ENCODE results near the gene SIX1. TPM values are rescaled to one million over a fixed set of nuclear protein-coding genes. Genes with fewer than 3 reads are reported as not detected.

The SIX1 gene
- total and polyA plus RNA-seq, 2 experiments from 2014 or later: 0.12 to 0.46 TPM

DNA sequence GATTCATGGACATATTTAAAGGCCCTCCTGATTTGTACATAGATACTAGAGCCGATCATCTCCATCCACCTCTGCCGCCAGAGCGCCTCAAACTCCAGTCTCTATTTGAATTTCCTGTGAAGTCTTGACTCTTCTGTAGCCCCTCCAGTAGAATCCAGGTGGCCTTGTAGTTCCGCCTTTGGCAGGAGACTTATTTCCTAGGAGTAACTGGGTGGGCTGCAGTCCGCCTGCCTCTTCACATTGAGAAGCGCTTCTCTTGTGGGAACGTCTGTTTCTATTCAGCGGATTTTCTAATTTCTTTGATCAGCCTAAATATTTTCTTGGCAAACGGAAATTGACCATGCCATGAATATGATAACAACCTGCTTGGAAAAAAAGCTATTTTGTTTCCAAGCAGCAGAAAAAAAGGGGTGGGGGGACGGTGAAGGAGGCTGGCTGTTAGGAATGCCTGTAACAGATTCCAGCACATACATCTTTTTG lies 9.0 kb upstream of the SIX1 start:
- DNase-seq (ENCODE audit: low read depth in 1 of 2, low spot score in 1 of 2): no peak
- H3K36me3 ChIP-seq: no peaks in the 10 kb centered on the region
- TF ChIP-seq, protein P1, sequence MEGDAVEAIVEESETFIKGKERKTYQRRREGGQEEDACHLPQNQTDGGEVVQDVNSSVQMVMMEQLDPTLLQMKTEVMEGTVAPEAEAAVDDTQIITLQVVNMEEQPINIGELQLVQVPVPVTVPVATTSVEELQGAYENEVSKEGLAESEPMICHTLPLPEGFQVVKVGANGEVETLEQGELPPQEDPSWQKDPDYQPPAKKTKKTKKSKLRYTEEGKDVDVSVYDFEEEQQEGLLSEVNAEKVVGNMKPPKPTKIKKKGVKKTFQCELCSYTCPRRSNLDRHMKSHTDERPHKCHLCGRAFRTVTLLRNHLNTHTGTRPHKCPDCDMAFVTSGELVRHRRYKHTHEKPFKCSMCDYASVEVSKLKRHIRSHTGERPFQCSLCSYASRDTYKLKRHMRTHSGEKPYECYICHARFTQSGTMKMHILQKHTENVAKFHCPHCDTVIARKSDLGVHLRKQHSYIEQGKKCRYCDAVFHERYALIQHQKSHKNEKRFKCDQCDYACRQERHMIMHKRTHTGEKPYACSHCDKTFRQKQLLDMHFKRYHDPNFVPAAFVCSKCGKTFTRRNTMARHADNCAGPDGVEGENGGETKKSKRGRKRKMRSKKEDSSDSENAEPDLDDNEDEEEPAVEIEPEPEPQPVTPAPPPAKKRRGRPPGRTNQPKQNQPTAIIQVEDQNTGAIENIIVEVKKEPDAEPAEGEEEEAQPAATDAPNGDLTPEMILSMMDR (IDR thresholded peaks at IDR 0.05; ENCODE audit: low read depth, low read length): no peak
- H3K27me3 ChIP-seq: peaks cover 78% of the 10 kb centered on the region
- peak overlapping the region; percentile 51 for H3K4me3 ChIP-seq
- H3K9me3 ChIP-seq (ENCODE audit: low read depth): no peaks in the 10 kb centered on the region
- H3K27ac ChIP-seq: no peak overlapping the region
- H3K4me1 ChIP-seq (ENCODE audit: low read depth): peaks cover 13% of the 10 kb centered on the region

DNA sequence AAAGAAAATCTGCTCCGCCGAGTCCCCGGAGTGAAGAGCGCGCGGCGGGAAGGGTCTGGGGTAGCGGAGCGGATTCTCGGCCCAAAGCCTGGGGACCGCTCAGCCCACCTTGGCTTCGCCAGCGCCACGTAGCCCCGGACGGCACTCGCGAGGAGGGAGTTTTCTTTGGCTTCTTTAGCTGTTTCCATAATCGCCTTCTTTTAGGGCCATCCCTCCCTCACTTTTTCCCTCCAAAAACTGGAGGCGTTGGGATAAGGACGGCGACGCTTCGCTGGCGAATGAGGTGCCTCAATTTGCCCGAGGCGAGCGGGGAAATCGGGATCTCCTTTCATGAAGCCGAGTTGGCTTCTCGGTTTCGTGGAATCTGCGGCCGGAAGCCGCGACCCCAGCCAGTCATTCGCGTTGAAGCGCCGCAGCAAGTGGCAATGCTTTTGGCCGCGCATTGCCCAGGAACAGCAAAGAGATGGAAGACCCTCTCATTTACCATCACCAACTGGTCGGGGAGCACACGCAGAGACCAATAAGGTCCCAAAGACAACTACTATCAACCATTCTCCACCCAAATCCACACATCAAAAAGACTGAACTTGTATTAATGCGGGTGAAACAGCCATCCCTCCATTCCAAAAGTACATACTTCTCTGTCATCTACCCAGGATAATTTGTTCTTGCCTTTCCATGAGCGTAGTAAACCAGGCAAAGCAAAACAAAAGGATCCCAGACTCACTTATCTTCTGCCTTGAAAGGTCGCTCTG lies 8.4 kb upstream of the SIX1 start:
- peaks cover 82% of the 10 kb centered on the region for H3K27me3 ChIP-seq

DNA sequence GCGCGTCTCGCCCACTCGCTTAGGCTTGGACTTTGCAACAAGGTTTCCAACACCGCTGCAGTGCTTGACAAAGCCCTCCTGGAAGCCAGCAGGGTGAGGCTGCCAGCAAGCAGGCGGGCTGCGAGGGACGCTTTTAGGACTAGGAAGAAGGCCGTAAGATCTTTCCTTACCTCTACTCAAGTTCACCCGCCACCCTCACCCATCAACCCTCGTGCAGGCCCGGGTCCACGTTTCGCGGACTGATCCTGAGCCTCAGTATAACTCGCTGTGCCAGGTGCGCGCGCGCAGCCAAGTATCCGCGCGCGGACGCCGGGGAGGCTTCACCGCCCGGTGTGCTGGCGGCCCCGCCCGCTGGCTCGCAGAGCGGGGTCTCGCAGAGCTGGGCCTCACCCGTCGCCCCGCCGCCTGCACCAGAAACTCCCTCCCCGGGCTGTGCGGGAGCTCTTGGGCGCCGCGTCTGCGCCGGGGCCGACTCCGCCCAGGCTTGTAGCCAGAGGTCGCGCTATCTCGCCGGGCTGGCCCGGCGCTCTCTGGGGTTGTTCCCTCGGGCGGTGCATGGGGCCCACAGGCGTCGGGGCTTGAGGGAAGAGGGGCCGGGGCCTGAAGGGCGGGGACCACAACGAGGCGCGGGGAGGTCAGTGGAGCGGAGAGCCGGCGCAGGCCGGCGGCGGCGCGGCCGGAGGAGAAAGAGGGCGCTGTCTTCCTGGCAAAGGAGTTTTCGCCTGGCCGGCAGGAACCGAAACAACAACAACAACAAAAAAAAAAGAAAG lies 7.6 kb upstream of the SIX1 start:
- Histone ChIP-seq H3K27ac (no peak overlapping the region), H3K27me3 (peaks cover 90% of the 10 kb centered on the region)

More for the DNA sequence above, 8.4 kb upstream of the SIX1 start:
- DNase-seq (ENCODE audit: low read depth in 1 of 2, low spot score in 1 of 2): no peak
- Histone ChIP-seq H3K4me1 (ENCODE audit: low read depth) (peaks cover 18% of the 10 kb centered on the region), H3K36me3 (no peaks in the 10 kb centered on the region), H3K27ac (no peak overlapping the region), H3K9me3 (ENCODE audit: low read depth) (no peaks in the 10 kb centered on the region), H3K4me3 (peak overlapping the region; percentile 51)
- TF ChIP-seq, protein P1 (IDR thresholded peaks at IDR 0.05; ENCODE audit: low read depth, low read length): no peak

DNA sequence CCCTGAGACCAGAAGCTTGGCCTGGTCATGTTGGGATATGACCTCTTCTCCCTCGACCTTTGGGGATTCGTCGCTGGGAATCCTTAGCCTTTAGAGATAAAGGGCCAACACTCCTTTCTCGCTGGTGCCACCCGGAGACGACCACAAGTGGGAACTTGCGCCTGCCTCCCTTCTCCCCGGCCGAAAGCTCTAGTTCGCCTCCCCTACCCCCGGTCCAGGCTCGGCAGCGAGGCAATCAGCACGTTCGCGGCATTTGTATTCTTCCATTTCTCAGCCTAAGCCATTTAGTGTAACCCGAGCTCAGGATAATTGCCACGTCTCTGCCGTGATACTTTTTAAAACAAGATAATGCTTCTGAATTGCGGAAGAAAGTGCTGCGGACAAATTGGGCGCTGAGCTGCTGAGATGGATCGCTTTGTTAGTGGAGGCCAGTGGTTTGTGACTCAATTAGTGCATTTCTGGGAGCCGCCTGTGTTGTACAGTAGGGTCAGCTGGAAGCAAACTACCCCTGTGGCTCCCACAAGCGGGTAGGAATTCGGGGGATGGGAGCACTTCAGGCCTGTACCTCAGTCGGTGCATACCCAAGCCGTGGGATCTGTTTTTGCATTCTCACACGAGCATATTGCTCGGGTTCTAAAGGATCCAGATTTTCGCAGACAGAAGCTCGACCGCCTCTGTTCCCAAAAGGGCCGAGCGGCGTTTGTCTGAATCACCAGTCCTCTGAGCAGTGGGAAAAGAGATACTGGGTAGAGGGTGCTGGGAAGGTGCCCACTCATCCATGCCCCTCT lies 6.8 kb upstream of the SIX1 start:
- H3K27ac ChIP-seq: no peak overlapping the region
- H3K27me3 ChIP-seq: peaks cover 98% of the 10 kb centered on the region
- peak overlapping the region; percentile 51 for H3K4me3 ChIP-seq
- TF ChIP-seq, protein P1 (IDR thresholded peaks at IDR 0.05; ENCODE audit: low read depth, low read length): no peak
- no peaks in the 10 kb centered on the region for H3K9me3 ChIP-seq (ENCODE audit: low read depth)
- H3K4me1 ChIP-seq (ENCODE audit: low read depth): peaks cover 18% of the 10 kb centered on the region
- DNase-seq (ENCODE audit: low read depth in 1 of 2, low spot score in 1 of 2): no peak
- no peaks in the 10 kb centered on the region for H3K36me3 ChIP-seq

More for the DNA sequence above, 7.6 kb upstream of the SIX1 start:
- DNase-seq (ENCODE audit: low read depth in 1 of 2, low spot score in 1 of 2): peak; percentile 73 to 74
- H3K9me3 ChIP-seq (ENCODE audit: low read depth): no peaks in the 10 kb centered on the region
- TF ChIP-seq, protein P1 (IDR thresholded peaks at IDR 0.05; ENCODE audit: low read depth, low read length): peak; percentile 64
- H3K4me3 ChIP-seq: peak overlapping the region; percentile 51
- H3K36me3 ChIP-seq: no peaks in the 10 kb centered on the region
- H3K4me1 ChIP-seq (ENCODE audit: low read depth): peaks cover 18% of the 10 kb centered on the region

Data from cardiac muscle cell (in vitro differentiated cells and primary cell).